Prostate gland (tissue), 2 donors: ENCODE results near the gene MTMR11. TPM values are rescaled to one million over a fixed set of nuclear protein-coding genes. Genes with fewer than 3 reads are reported as not detected.

Experiments
- DNase-seq: peaks from one replicate; pipeline ENCODE4 v3.0.0-alpha.2; 2019; ENCODE audit warnings: low spot score
- H3K27ac ChIP-seq, 2 donors: fragments of 200-600 bp; sonication (generic); 2 replicates each; pipeline ENCODE4 v1.5.1; 2017 to 2019
- H3K27me3 ChIP-seq: fragments of 200-600 bp; sonication (generic); replicated peaks from 2 replicates; pipeline ENCODE4 v1.5.1; 2019; ENCODE audit not compliant: insufficient read depth
- H3K36me3 ChIP-seq, 2 donors: fragments of 200-600 bp; sonication (generic); 1 replicate in 1 of 2; 2 replicates in 1 of 2; pipeline versions ENCODE4 v1.5.1 to v1.8.1; 2017 to 2019
- H3K4me1 ChIP-seq: fragments of 200-600 bp; sonication (generic); replicated peaks from 2 replicates; pipeline ENCODE4 v1.5.1; 2019
- H3K4me3 ChIP-seq, 2 donors: fragments of 200-600 bp; sonication (generic); 2 replicates each; pipeline ENCODE4 v1.5.1; 2017 to 2019
- H3K9me3 ChIP-seq: fragments of 200-600 bp; sonication (generic); 2 replicates; pipeline ENCODE4 v1.5.1; 2017
- CTCF ChIP-seq, 4 experiments: fragments of 200-600 bp in 2 of 4; fragments of 450-650 bp in 2 of 4; sonication (generic) in 2 of 4; IDR thresholded peaks; 1 replicate in 3 of 4; 2 replicates in 1 of 4; pipeline ENCODE4 v1.5.1; 2016 to 2019; ENCODE audit warnings: antibody characterized with exemption in 4 of 4, mild to moderate bottlenecking in 2 of 4, moderate library complexity in 2 of 4
- POLR2A ChIP-seq: fragments of 450-650 bp; IDR thresholded peaks from one replicate; pipeline ENCODE4 v1.6.1; 2016; ENCODE audit warnings: antibody characterized with exemption, mild to moderate bottlenecking
- POLR2AphosphoS5 ChIP-seq: sonication (generic); formaldehyde crosslinking; IDR thresholded peaks from one replicate; pipeline ENCODE4 v1.6.1; 2017; ENCODE audit warnings: antibody characterized with exemption
- WGBS: methylation state at CpG from one replicate; pipeline ENCODE4 v1.1.5; 2018; 5-methylcytosine and 5-hydroxymethylcytosine counted together
- intact Hi-C: fragments of 100-400 bp; cut with DNase I; formaldehyde crosslinking; loops from one replicate; pipeline ENCODE4 v1.14.2; 2022
- total RNA-seq, 2 donors: library from RNA; depleted of rRNA; stranded (reverse); fragments of >200 nt; gene quantifications; one replicate each; pipeline ENCODE4 v1.1.0, GENCODE V29; 2016

MTMR11 gene
- total RNA-seq, 2 donors from 2014 or later = 2.6 to 25.5 TPM

- DNase-seq = no peak
- Histone ChIP-seq H3K9me3 (no peaks in the 10 kb centered on the region), H3K27me3 (no peaks in the 10 kb centered on the region), H3K27ac (no peak overlapping the region), H3K4me3 (peak overlapping the region in 1 of 2 donors; percentile 81), H3K36me3 (no peaks in the 10 kb centered on the region), H3K4me1 (no peaks in the 10 kb centered on the region)
- intact Hi-C loops = no loop called here
- TF ChIP-seq POLR2AphosphoS5 (no peak), POLR2A (no peak), CTCF (IDR thresholded peaks at IDR 0.05) (no peak)
- WGBS = 80% methylated on average over 3 of the region's 3 CpGs
Measured at GRCh38 chr1:149883598-149884247, 53.0 kb downstream of the MTMR11 start.

DNA sequence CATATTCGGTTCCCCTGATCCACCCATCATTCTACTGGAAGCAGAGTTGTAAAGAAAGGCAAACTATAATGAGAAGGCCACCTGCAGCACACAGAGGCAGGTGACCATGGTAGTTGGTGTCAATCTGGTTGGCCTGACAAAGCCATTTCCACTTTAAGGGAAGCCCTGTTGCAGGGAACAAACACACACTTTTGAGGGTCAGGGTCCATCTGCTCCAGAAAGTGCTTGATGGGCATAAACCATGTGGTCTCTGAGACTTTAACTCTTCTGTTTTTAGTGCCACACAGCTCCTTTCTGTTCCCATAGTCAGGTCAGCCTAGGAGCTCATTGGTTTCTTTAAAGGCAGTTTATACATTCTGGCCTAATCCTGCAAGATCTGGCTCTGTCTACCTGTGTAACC, 54.8 kb downstream of the MTMR11 start:
- H3K36me3 ChIP-seq = no peaks in the 10 kb centered on the region
- H3K27ac ChIP-seq = no peak overlapping the region
- DNase-seq = no peak
- intact Hi-C loops = no loop called here
- 91% methylated on average over 1 of the region's 1 CpG for WGBS
- H3K4me3 ChIP-seq = no peak overlapping the region
- TF ChIP-seq POLR2AphosphoS5 = no peak
- TF ChIP-seq CTCF (IDR thresholded peaks at IDR 0.05) = no peak
- no peak for TF ChIP-seq POLR2A
- H3K4me1 ChIP-seq = no peaks in the 10 kb centered on the region
- H3K9me3 ChIP-seq = no peaks in the 10 kb centered on the region
- no peaks in the 10 kb centered on the region for H3K27me3 ChIP-seq

DNA sequence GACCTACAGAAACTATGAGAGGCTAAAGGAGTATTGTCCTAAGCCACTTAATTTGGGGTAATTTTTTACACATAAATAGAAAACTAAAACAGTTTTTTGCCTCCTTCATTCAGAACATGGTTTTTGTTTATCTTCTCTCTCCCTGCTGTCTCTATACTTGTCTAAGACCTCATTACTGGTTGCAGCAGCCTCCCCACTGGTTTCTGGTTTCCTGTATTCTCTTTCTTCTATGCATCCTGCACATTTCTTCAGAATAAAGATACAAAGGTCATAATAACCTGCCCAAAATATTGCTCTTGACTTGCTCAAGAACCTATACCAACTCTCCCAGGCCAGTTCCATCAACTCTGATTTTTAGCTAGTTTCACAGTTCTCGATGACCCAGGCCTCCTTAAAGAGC, 57.1 kb downstream of the MTMR11 start:
- Histone ChIP-seq H3K4me1 (no peaks in the 10 kb centered on the region), H3K4me3 (no peak overlapping the region), H3K27ac (no peak overlapping the region), H3K9me3 (no peaks in the 10 kb centered on the region), H3K27me3 (no peaks in the 10 kb centered on the region), H3K36me3 (no peaks in the 10 kb centered on the region)
- TF ChIP-seq CTCF (IDR thresholded peaks at IDR 0.05) (no peak), POLR2A (no peak), POLR2AphosphoS5 (no peak)
- 92% methylated on average over 1 of the region's 1 CpG for WGBS
- DNase-seq = no peak
- intact Hi-C loops = no loop called here

Other genes with a start within 250 kb of the MTMR11 start
- gene FCGR1A, start 154.2 kb downstream of the MTMR11 start, total RNA-seq = 1 to 10 TPM in 1 of 2 donors, under 1 TPM in 1; 0.32 to 7.6 TPM
- 10 to 100 TPM; 37.8 to 40.6 TPM for gene BOLA1, start 37.3 kb downstream of the MTMR11 start, total RNA-seq
- 1 to 10 TPM; 2.1 to 3.4 TPM for gene SV2A, start 19.0 kb downstream of the MTMR11 start, total RNA-seq
- 10 to 100 TPM; 15.0 to 22.1 TPM for gene SF3B4, start 9.1 kb downstream of the MTMR11 start, total RNA-seq
- gene OTUD7B, start 73.8 kb upstream of the MTMR11 start, total RNA-seq = 10 to 100 TPM; 13.5 to 27.3 TPM
- gene VPS45, start 130.9 kb upstream of the MTMR11 start, total RNA-seq = 10 to 100 TPM; 29.6 to 33.3 TPM
- 10 to 100 TPM; 33.1 to 75.0 TPM for gene PLEKHO1, start 213.0 kb upstream of the MTMR11 start, total RNA-seq